ENCODE data around the gene HSD17B4.

- TF ChIP-seq HNRNPLL (IDR thresholded peaks at IDR 0.05; ENCODE audit: low read depth, low read length, poor library complexity, severe bottlenecking) (no peak), YY1 (IDR thresholded peaks at IDR 0.05; ENCODE audit: insufficient read depth, insufficient replicate concordance, low read depth, low read length) (no peak), SRSF4 (IDR thresholded peaks at IDR 0.05; ENCODE audit: low read depth, low read length, poor library complexity, severe bottlenecking) (no peak), CTCF (CRISPR knock-in tag; IDR thresholded peaks at IDR 0.05) (no peak), ARNT2 (CRISPR knock-in tag; IDR thresholded peaks at IDR 0.05; ENCODE audit: low read depth) (no peak), SP1 (IDR thresholded peaks at IDR 0.05) (no peak), SP1 (CRISPR knock-in tag; IDR thresholded peaks at IDR 0.05) (no peak), EP300 (IDR thresholded peaks at IDR 0.05; ENCODE audit: low read depth in 2 of 2, low read length in 2 of 2) (no peak), EP300 (CRISPR knock-in tag; IDR thresholded peaks at IDR 0.05; ENCODE audit: borderline replicate concordance) (no peak), SMC3 (IDR thresholded peaks at IDR 0.05; ENCODE audit: low read length) (no peak), POLR2A (IDR thresholded peaks at IDR 0.05; ENCODE audit: insufficient read depth in 1 of 2, low read depth in 2 of 2, low read length in 2 of 2) (no peak), CAMTA2 (CRISPR knock-in tag; IDR thresholded peaks at IDR 0.05; ENCODE audit: borderline replicate concordance) (no peak), SUZ12 (IDR thresholded peaks at IDR 0.05; ENCODE audit: low read depth, low read length) (no peak), RAD21 (CRISPR knock-in tag; IDR thresholded peaks at IDR 0.05) (no peak), BRCA1 (CRISPR knock-in tag; IDR thresholded peaks at IDR 0.05) (no peak)
- TF ChIP-seq, protein P1, sequence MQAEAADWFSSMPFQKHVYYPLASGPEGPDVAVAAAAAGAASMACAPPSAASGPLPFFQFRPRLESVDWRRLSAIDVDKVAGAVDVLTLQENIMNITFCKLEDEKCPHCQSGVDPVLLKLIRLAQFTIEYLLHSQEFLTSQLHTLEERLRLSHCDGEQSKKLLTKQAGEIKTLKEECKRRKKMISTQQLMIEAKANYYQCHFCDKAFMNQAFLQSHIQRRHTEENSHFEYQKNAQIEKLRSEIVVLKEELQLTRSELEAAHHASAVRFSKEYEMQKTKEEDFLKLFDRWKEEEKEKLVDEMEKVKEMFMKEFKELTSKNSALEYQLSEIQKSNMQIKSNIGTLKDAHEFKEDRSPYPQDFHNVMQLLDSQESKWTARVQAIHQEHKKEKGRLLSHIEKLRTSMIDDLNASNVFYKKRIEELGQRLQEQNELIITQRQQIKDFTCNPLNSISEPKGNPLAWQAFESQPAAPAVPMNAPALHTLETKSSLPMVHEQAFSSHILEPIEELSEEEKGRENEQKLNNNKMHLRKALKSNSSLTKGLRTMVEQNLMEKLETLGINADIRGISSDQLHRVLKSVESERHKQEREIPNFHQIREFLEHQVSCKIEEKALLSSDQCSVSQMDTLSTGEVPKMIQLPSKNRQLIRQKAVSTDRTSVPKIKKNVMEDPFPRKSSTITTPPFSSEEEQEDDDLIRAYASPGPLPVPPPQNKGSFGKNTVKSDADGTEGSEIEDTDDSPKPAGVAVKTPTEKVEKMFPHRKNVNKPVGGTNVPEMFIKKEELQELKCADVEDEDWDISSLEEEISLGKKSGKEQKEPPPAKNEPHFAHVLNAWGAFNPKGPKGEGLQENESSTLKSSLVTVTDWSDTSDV (CRISPR knock-in tag; IDR thresholded peaks at IDR 0.05): no peak
Observed at GRCh38 chr5:119452060-119452372, 281 bp upstream of the HSD17B4 start.
